Type B pancreatic cell (in vitro differentiated cells): ENCODE data around the gene PTPRQ. TPM values are rescaled to one million over a fixed set of nuclear protein-coding genes. Genes with fewer than 3 reads are reported as not detected.

Experiments
- DNase-seq: peaks from one replicate; pipeline ENCODE4 v3.0.0; 2021; ENCODE audit warnings: mixed read lengths; ENCODE audit not compliant: unreplicated experiment; ENCODE audit errors: extremely low spot score
- H3K27ac Mint-ChIP-seq: 2 replicates; pipeline ENCODE4 v1.8.0; 2021; ENCODE audit warnings: mild to moderate bottlenecking, mixed read lengths
- H3K27me3 Mint-ChIP-seq: 2 replicates; pipeline ENCODE4 v1.8.0; 2021; ENCODE audit warnings: mixed read lengths
- H3K36me3 Mint-ChIP-seq: 2 replicates; pipeline ENCODE4 v1.8.0; 2021; ENCODE audit warnings: mixed read lengths
- H3K4me1 Mint-ChIP-seq: one replicate; pipeline ENCODE4 v1.8.0; 2021; ENCODE audit warnings: mixed read lengths; ENCODE audit not compliant: unreplicated experiment
- H3K4me3 Mint-ChIP-seq: 2 replicates; pipeline ENCODE4 v1.8.0; 2021; ENCODE audit warnings: mild to moderate bottlenecking, mixed read lengths
- H3K9me3 Mint-ChIP-seq: 2 replicates; pipeline ENCODE4 v1.8.0; 2021; ENCODE audit warnings: mixed read lengths
- total RNA-seq: library from RNA; stranded (reverse); gene quantifications from 2 replicates; pipeline ENCODE4 v1.2.1, GENCODE V29; 2021; ENCODE audit warnings: low replicate concordance
- TF ChIP-seq, protein P1 (sequence below): fragments of 200-600 bp; sonication (generic); conservative IDR thresholded peaks from 2 replicates; pipeline ENCODE4 v1.5.0; 2021; ENCODE audit warnings: antibody characterized with exemption, mild to moderate bottlenecking

The PTPRQ gene
- total RNA-seq, 1 donor from 2014 or later: 1.3 TPM

DNA sequence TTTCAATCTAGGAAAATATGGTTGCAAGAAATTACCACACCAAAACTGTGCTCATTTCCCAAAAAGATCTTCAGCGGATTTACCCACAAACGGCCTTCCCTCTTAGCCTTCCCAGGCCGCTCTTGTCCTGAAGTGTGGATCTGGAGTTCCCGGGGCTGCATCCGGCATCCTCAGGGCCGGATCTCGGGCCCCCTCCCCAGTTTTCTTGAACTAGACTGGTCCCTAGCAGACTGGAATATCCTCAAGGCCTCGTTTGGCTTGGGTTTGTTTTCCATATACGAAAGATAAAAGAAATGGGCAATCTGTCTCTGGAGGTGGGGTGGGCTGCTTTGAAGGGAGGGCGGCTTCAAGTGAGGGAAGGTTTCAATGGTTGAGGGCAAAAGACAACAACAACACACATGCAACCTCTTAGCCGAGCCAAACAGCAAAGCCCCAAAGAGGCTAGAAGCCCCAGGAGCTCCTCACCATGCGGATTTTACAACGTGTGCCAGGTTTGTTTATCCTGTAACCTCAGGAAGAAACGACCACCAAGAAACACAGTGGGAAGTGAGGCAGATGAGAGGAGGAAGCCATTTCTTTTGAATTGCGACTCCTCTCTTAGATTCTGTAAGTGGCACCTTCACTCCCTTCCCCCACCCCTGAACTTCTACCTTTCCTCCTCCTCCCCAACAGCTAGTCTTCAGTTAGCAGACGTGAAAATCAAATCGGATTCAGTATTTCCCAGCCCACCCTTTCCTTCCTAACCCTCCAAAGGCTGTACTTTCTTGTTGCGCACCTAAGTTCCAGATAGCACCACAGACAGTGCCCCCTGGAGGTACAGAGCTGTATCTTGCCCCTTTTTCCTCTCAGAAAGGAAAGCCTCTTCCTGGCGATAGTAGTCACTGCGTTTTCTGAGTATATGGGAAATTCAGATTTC, 266.0 kb downstream of the PTPRQ start:
- peaks cover 84% of the 10 kb centered on the region for H3K27me3 Mint-ChIP-seq
- peaks cover 4% of the 10 kb centered on the region for H3K36me3 Mint-ChIP-seq
- H3K9me3 Mint-ChIP-seq: peaks cover 4% of the 10 kb centered on the region
- no peak overlapping the region for H3K27ac Mint-ChIP-seq
- TF ChIP-seq, protein P1, sequence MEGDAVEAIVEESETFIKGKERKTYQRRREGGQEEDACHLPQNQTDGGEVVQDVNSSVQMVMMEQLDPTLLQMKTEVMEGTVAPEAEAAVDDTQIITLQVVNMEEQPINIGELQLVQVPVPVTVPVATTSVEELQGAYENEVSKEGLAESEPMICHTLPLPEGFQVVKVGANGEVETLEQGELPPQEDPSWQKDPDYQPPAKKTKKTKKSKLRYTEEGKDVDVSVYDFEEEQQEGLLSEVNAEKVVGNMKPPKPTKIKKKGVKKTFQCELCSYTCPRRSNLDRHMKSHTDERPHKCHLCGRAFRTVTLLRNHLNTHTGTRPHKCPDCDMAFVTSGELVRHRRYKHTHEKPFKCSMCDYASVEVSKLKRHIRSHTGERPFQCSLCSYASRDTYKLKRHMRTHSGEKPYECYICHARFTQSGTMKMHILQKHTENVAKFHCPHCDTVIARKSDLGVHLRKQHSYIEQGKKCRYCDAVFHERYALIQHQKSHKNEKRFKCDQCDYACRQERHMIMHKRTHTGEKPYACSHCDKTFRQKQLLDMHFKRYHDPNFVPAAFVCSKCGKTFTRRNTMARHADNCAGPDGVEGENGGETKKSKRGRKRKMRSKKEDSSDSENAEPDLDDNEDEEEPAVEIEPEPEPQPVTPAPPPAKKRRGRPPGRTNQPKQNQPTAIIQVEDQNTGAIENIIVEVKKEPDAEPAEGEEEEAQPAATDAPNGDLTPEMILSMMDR: peak; percentile 66
- H3K4me3 Mint-ChIP-seq: peak overlapping the region; percentile 27
- no peak for DNase-seq
- H3K4me1 Mint-ChIP-seq: peaks cover 33% of the 10 kb centered on the region

DNA sequence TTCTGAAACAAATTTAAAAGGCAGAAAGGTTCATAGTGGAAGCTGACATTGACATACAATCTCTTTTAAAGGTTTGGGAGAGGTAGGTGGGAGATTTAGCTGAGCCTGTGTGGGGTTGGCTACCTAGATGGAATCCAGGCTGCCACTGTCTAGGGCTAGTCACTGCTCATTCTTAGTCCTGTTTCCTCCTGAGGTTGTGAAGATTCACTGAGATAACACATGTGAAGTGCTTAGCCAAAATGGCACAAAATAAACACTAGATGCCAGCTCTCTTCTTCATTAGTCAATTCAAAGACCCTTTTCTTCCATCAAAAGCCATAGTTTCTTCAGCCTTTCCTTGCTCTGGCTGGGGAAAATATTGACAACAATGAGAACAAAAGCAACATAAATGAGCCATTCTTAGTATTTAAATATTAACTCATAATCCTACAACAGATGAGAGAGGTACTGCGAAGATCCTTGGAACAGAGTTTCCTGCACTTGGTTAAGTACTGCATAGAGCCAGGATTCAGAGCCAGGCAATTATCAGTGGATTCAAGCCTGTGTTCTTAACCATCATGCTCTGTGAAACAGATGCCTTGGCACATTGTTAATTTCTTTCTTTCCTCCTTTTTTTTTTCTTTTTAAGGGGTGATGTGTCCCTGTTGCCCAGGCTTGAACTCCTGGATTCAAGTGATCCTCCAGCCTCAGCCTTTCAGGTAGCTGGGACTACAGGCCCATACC, 266.9 kb downstream of the PTPRQ start:
- no peak overlapping the region for H3K4me3 Mint-ChIP-seq
- peaks cover 33% of the 10 kb centered on the region for H3K4me1 Mint-ChIP-seq
- peaks cover 4% of the 10 kb centered on the region for H3K36me3 Mint-ChIP-seq
- DNase-seq: no peak
- peaks cover 85% of the 10 kb centered on the region for H3K27me3 Mint-ChIP-seq
- H3K27ac Mint-ChIP-seq: no peak overlapping the region
- peaks cover 5% of the 10 kb centered on the region for H3K9me3 Mint-ChIP-seq
- TF ChIP-seq, protein P1: no peak

DNA sequence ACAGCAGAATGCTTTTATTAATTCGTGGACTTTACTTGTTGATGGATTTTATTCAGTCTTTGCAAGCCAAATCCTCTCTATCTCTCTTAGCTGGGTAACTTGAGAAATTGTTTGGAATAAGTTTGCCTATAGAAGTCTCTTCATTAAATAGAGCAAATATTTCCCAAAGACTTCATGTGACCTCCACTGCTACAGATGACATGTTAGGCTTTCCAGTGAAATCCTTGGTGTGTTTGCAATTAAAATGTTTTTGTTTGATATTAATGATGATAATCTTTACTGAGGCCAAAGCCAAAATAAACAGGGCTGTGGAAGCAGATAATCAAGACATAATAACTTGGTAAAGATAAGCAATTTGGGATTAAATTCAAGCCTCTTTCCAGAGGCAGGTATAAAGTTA, 267.8 kb downstream of the PTPRQ start:
- TF ChIP-seq, protein P1: no peak
- H3K36me3 Mint-ChIP-seq: peaks cover 4% of the 10 kb centered on the region
- DNase-seq: no peak
- peaks cover 33% of the 10 kb centered on the region for H3K4me1 Mint-ChIP-seq
- H3K4me3 Mint-ChIP-seq: no peak overlapping the region
- no peak overlapping the region for H3K27ac Mint-ChIP-seq
- peaks cover 83% of the 10 kb centered on the region for H3K27me3 Mint-ChIP-seq
- H3K9me3 Mint-ChIP-seq: peaks cover 5% of the 10 kb centered on the region

DNA sequence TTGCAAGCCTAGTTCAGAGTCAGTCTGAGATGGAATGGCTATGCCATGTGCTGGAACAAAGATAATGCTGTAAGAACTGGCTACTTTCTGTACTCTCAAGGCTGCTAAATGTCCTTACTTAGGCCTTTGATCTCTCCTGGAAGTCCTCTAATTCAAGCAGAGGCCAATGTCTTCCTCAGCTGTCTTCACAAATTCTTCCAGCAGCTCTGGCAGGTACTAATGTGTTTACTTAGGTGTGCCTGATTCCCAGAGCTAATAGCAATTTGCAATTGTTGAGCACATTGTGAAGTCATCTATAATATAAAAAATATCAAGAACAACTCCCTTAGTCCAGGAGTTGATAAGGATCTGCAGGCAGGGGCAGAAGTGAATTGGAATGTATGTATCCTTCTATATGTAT, 268.8 kb downstream of the PTPRQ start:
- peak overlapping the region; percentile 8 for H3K4me3 Mint-ChIP-seq
- peaks cover 74% of the 10 kb centered on the region for H3K27me3 Mint-ChIP-seq
- peaks cover 4% of the 10 kb centered on the region for H3K36me3 Mint-ChIP-seq
- H3K9me3 Mint-ChIP-seq: peaks cover 5% of the 10 kb centered on the region
- DNase-seq: no peak
- TF ChIP-seq, protein P1: no peak
- peaks cover 33% of the 10 kb centered on the region for H3K4me1 Mint-ChIP-seq
- H3K27ac Mint-ChIP-seq: no peak overlapping the region

DNA sequence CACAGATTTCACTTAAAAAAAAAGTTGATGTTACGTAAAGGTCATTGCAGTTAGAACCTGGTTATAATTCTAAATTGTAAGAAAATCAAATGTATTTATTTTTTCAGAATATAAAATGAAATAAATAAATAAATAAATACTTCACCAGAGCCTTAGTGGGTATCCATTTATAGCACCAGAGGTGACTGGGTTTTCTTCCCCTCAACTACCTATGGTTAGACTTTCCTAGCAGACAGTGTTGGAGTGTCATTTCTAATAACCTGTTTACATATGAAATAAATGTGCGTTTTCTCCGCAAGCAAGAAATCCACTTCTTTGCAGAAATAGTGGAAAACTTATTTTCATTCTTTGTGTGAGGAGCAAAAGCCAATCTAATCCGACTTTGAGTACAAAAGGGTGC, 269.4 kb downstream of the PTPRQ start:
- peaks cover 4% of the 10 kb centered on the region for H3K36me3 Mint-ChIP-seq
- H3K4me3 Mint-ChIP-seq: peak overlapping the region; percentile 74
- TF ChIP-seq, protein P1: no peak
- H3K9me3 Mint-ChIP-seq: peaks cover 5% of the 10 kb centered on the region
- H3K4me1 Mint-ChIP-seq: peaks cover 32% of the 10 kb centered on the region
- no peak for DNase-seq
- peaks cover 73% of the 10 kb centered on the region for H3K27me3 Mint-ChIP-seq
- H3K27ac Mint-ChIP-seq: no peak overlapping the region
